Smooth muscle cell (in vitro differentiated cells): ENCODE measurements around the gene ARHGEF6. TPM values are rescaled to one million over a fixed set of nuclear protein-coding genes. Genes with fewer than 3 reads are reported as not detected.

ENCODE experiments used
- DNase-seq: peaks from one replicate; lab custom pipeline; 2025; ENCODE audit not compliant: unreplicated experiment; lab: John Stamatoyannopoulos, UW
- H2AFZ ChIP-seq: fragments of 200-600 bp; sonication (generic); 2 replicates; pipeline ENCODE4 v1.6.0; 2016; ENCODE audit warnings: antibody characterized with exemption, low read depth, mild to moderate bottlenecking
- H3F3A ChIP-seq: fragments of 200-600 bp; sonication (generic); 2 replicates; pipeline ENCODE4 v1.6.0; 2017; ENCODE audit warnings: antibody characterized with exemption, low read depth
- H3K27ac ChIP-seq: fragments of 200-600 bp; sonication (generic); 2 replicates; pipeline ENCODE4 v1.5.1; 2016; ENCODE audit warnings: low read depth, mild to moderate bottlenecking
- H3K27me3 ChIP-seq: fragments of 200-600 bp; sonication (generic); 2 replicates; pipeline ENCODE4 v1.6.1; 2016; ENCODE audit warnings: low read depth, mild to moderate bottlenecking
- H3K36me3 ChIP-seq: fragments of 200-600 bp; sonication (generic); 2 replicates; pipeline ENCODE4 v1.5.1; 2016; ENCODE audit warnings: low read depth
- H3K4me1 ChIP-seq: fragments of 200-600 bp; sonication (generic); 2 replicates; pipeline ENCODE4 v1.5.1; 2016; ENCODE audit warnings: low read depth
- H3K4me2 ChIP-seq: fragments of 200-600 bp; sonication (generic); 2 replicates; pipeline ENCODE4 v1.6.0; 2016; ENCODE audit warnings: mild to moderate bottlenecking
- H3K4me3 ChIP-seq: fragments of 200-600 bp; sonication (generic); 2 replicates; pipeline ENCODE4 v1.5.1; 2016; ENCODE audit warnings: mild to moderate bottlenecking
- H3K79me2 ChIP-seq: fragments of 200-600 bp; sonication (generic); 2 replicates; pipeline ENCODE4 v1.6.0; 2016; ENCODE audit warnings: low read depth, mild to moderate bottlenecking
- H3K9ac ChIP-seq: fragments of 200-600 bp; sonication (generic); 2 replicates; pipeline ENCODE4 v1.6.0; 2016; ENCODE audit warnings: low read depth
- H3K9me3 ChIP-seq: fragments of 200-600 bp; sonication (generic); replicated peaks from 2 replicates; pipeline ENCODE4 v1.5.1; 2016; ENCODE audit warnings: low read depth
- H4K20me1 ChIP-seq: fragments of 200-600 bp; sonication (generic); 2 replicates; pipeline ENCODE4 v1.6.0; 2016; ENCODE audit warnings: low read depth
- WGBS: methylation state at CpG from one replicate; pipeline ENCODE4 v1.1.7; 2016; ENCODE audit warnings: low lambda C conversion rate; 5-methylcytosine and 5-hydroxymethylcytosine counted together
- polyA plus RNA-seq: library from polyadenylated mRNA; unstranded; fragments of >200 nt; fragmentation: Nextera tagmentation; extraction: Ambion mirVana; gene quantifications from 2 replicates; pipeline ENCODE4 v1.2.1, GENCODE V29; 2016
- total RNA-seq: library from RNA; depleted of rRNA; stranded (reverse); fragments of >200 nt; gene quantifications from 2 replicates; pipeline ENCODE4 v1.2.3, GENCODE V29; 2014
- TF ChIP-seq, protein P1 (sequence below): fragments of 200-600 bp; sonication (generic); IDR thresholded peaks from 2 replicates; pipeline ENCODE4 v1.5.1; 2017; ENCODE audit warnings: borderline replicate concordance, mild to moderate bottlenecking, antibody characterized with exemption; ENCODE audit not compliant: insufficient read depth, poor library complexity, severe bottlenecking

The ARHGEF6 gene
- total and polyA plus RNA-seq, 2 experiments from 2014 or later = 2.9 to 4.5 TPM

DNA sequence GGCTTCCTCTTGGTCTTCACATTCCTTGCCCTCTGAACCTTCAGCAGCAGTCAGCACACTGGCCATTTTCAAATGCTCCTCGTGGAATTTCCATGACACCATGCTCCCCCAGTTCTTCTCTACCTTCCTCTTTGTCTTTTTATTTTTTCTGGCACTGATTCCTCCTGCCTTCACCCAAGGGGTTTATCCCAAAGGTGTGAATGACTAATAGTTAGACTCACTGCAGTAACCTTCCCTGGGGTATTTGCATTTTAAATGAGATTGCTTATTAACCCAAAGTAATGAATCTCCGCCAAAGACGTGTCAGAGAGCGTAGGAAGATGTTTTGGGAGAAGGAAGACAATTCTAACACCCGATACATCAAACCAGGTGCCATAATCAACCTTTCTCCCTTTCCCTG is 96.6 kb downstream of the ARHGEF6 start:
- TF ChIP-seq, protein P1, sequence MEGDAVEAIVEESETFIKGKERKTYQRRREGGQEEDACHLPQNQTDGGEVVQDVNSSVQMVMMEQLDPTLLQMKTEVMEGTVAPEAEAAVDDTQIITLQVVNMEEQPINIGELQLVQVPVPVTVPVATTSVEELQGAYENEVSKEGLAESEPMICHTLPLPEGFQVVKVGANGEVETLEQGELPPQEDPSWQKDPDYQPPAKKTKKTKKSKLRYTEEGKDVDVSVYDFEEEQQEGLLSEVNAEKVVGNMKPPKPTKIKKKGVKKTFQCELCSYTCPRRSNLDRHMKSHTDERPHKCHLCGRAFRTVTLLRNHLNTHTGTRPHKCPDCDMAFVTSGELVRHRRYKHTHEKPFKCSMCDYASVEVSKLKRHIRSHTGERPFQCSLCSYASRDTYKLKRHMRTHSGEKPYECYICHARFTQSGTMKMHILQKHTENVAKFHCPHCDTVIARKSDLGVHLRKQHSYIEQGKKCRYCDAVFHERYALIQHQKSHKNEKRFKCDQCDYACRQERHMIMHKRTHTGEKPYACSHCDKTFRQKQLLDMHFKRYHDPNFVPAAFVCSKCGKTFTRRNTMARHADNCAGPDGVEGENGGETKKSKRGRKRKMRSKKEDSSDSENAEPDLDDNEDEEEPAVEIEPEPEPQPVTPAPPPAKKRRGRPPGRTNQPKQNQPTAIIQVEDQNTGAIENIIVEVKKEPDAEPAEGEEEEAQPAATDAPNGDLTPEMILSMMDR = no peak
- Histone ChIP-seq H4K20me1 (no peaks in the 10 kb centered on the region), H3K4me1 (peaks cover 5% of the 10 kb centered on the region), H3K9ac (no peak overlapping the region), H3K27ac (no peak overlapping the region), H2AFZ (no peak overlapping the region), H3K36me3 (no peaks in the 10 kb centered on the region), H3F3A (no peaks in the 10 kb centered on the region), H3K4me2 (no peak overlapping the region), H3K79me2 (no peaks in the 10 kb centered on the region), H3K27me3 (no peaks in the 10 kb centered on the region), H3K4me3 (no peak overlapping the region), H3K9me3 (no peaks in the 10 kb centered on the region)
- no peak for DNase-seq
- WGBS = 80% methylated on average over 5 of the region's 5 CpGs

DNA sequence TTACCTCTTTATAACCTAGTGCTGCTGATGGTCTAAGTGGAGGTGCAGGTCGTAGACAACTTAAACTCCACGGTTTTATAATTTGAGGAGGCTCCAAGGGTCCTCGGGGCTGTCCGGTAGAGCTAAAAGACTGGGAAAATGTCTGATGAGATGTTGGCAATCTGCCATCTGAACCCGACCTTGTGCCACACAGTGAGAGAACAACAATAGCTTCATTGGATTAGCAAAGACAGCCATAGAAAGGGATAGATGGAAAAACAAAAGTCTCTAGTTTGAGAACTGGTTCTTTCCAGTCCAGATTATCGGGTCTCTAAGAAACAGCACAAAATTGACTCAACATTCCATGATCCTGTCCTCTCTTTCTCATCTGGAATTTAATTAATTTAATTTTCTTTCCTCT is 101.2 kb downstream of the ARHGEF6 start:
- no peaks in the 10 kb centered on the region for H3K36me3 ChIP-seq
- no peak for DNase-seq

GRCh38 chrX:136674270-136674985 is 106.3 kb downstream of the ARHGEF6 start:
- H3K36me3 ChIP-seq = no peaks in the 10 kb centered on the region
- no peaks in the 10 kb centered on the region for H3K27me3 ChIP-seq
- H3K9ac ChIP-seq = no peak overlapping the region
- H3K4me3 ChIP-seq = no peak overlapping the region
- no peak overlapping the region for H3K4me2 ChIP-seq
- H2AFZ ChIP-seq = no peak overlapping the region
- H3K79me2 ChIP-seq = no peaks in the 10 kb centered on the region
- 67% methylated on average over 5 of the region's 5 CpGs for WGBS
- TF ChIP-seq, protein P1 = no peak
- no peaks in the 10 kb centered on the region for H4K20me1 ChIP-seq
- H3K27ac ChIP-seq = no peak overlapping the region
- no peaks in the 10 kb centered on the region for H3K4me1 ChIP-seq
- peaks cover 4% of the 10 kb centered on the region for H3K9me3 ChIP-seq
- DNase-seq = no peak
- H3F3A ChIP-seq = no peaks in the 10 kb centered on the region

More for the DNA sequence above, 101.2 kb downstream of the ARHGEF6 start:
- H3K9ac ChIP-seq = no peak overlapping the region
- H3F3A ChIP-seq = no peaks in the 10 kb centered on the region
- no peak overlapping the region for H3K4me2 ChIP-seq
- no peaks in the 10 kb centered on the region for H3K9me3 ChIP-seq
- TF ChIP-seq, protein P1 = no peak
- 71% methylated on average over 6 of the region's 6 CpGs for WGBS
- H2AFZ ChIP-seq = no peak overlapping the region
- H3K4me3 ChIP-seq = no peak overlapping the region
- H3K27ac ChIP-seq = no peak overlapping the region
- no peaks in the 10 kb centered on the region for H3K4me1 ChIP-seq
- H3K27me3 ChIP-seq = no peaks in the 10 kb centered on the region
- H4K20me1 ChIP-seq = no peaks in the 10 kb centered on the region
- no peaks in the 10 kb centered on the region for H3K79me2 ChIP-seq

GRCh38 chrX:136671006-136671610 is 109.6 kb downstream of the ARHGEF6 start:
- H3K36me3 ChIP-seq = no peaks in the 10 kb centered on the region
- no peak overlapping the region for H3K9ac ChIP-seq
- H3K27ac ChIP-seq = no peak overlapping the region
- no peaks in the 10 kb centered on the region for H3K79me2 ChIP-seq
- no peak overlapping the region for H3K4me3 ChIP-seq
- TF ChIP-seq, protein P1 = no peak
- no peaks in the 10 kb centered on the region for H3K4me1 ChIP-seq
- H3K4me2 ChIP-seq = no peak overlapping the region
- H4K20me1 ChIP-seq = no peaks in the 10 kb centered on the region
- no peaks in the 10 kb centered on the region for H3K27me3 ChIP-seq
- 78% methylated on average over 3 of the region's 3 CpGs for WGBS
- no peak overlapping the region for H2AFZ ChIP-seq
- no peaks in the 10 kb centered on the region for H3F3A ChIP-seq
- peaks cover 4% of the 10 kb centered on the region for H3K9me3 ChIP-seq
- DNase-seq = no peak
